Parathyroid adenoma (tissue), 2 donors: ENCODE measurements around the gene TRMT1.

ENCODE experiments used
- H2AFZ ChIP-seq: fragments of 300-600 bp; sonication (generic); one replicate; pipeline ENCODE4 v1.7.0; 2017; ENCODE audit warnings: antibody characterized with exemption, mild to moderate bottlenecking
- H3K27ac ChIP-seq: fragments of 300-600 bp; sonication (generic); one replicate; pipeline ENCODE4 v1.7.0; 2017
- H3K27me3 ChIP-seq: fragments of 300-600 bp; sonication (generic); one replicate; pipeline ENCODE4 v1.7.0; 2017; ENCODE audit warnings: low read length; ENCODE audit not compliant: control insufficient read depth, insufficient read depth
- H3K36me3 ChIP-seq: fragments of 300-600 bp; sonication (generic); one replicate; pipeline ENCODE4 v1.7.0; 2017; ENCODE audit warnings: low read length; ENCODE audit not compliant: control insufficient read depth, insufficient read depth
- H3K4me1 ChIP-seq: fragments of 300-600 bp; sonication (generic); one replicate; pipeline ENCODE4 v1.7.0; 2017; ENCODE audit warnings: control low read depth
- H3K4me2 ChIP-seq: fragments of 300-600 bp; sonication (generic); one replicate; pipeline ENCODE4 v1.7.0; 2017; ENCODE audit warnings: low read length
- H3K4me3 ChIP-seq: fragments of 300-600 bp; sonication (generic); one replicate; pipeline ENCODE4 v1.7.0; 2017; ENCODE audit warnings: low read depth, low read length
- H3K79me2 ChIP-seq: fragments of 300-600 bp; sonication (generic); one replicate; pipeline ENCODE4 v1.7.0; 2017; ENCODE audit warnings: control low read depth
- H3K9ac ChIP-seq: fragments of 300-600 bp; sonication (generic); one replicate; pipeline ENCODE4 v1.7.0; 2017; ENCODE audit warnings: mild to moderate bottlenecking
- H3K9me3 ChIP-seq: fragments of 300-600 bp; sonication (generic); one replicate; pipeline ENCODE4 v1.7.0; 2017; ENCODE audit warnings: low read length; ENCODE audit not compliant: control insufficient read depth
- CTCF ChIP-seq: fragments of 300-600 bp; sonication (generic); IDR thresholded peaks from one replicate; pipeline ENCODE4 v1.7.0; 2017; ENCODE audit warnings: antibody characterized with exemption, mild to moderate bottlenecking
- donor health status: primary hyperparathyroidism.

TRMT1 gene

GRCh38 chr19:13091400-13092157 lies 25.0 kb downstream of the TRMT1 start:
- no peak overlapping the region for H3K4me3 ChIP-seq
- H3K9ac ChIP-seq = no peak overlapping the region

DNA sequence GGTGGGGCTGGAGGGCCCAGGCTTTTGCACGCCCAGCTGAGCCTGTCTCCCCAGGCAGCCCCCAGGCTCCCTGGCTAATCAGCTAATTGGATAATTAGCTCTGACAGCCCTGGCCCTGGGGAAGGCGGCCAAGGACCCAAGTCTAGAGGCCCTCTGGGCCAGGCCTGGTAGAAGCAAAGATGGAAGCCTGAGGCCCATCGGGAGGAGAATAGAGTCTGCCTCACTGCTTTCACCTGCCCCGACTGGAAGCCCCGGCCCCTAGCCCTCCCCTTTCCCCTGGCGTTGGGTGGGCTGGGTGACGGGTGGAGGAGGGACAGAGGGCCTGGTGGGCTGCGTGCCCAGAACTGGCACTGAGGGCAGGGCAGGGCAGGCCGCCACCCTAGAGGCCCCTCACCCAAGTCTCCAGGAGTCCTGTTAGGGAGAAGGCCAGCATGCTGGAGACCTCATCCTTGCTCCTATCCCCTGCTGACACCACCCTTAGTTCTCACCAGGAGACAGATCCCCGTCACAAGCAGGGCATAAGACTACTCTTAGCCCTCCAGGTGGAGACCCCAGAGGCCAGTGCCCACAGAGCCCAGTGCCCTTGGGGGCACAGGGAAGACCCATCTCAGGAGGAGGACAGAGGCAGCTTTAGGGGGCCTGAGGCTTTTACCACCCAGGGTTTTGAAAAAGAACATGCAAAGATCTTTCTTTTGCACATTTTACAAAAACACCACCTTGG lies 25.9 kb downstream of the TRMT1 start:
- Histone ChIP-seq H3K4me2 (no peak overlapping the region), H3K4me1 (no peaks in the 10 kb centered on the region), H3K9ac (no peak overlapping the region), H3K9me3 (no peaks in the 10 kb centered on the region), H3K27ac (no peak overlapping the region), H3K27me3 (no peaks in the 10 kb centered on the region), H2AFZ (no peak overlapping the region), H3K79me2 (no peaks in the 10 kb centered on the region), H3K4me3 (no peak overlapping the region), H3K36me3 (no peaks in the 10 kb centered on the region)
- TF ChIP-seq CTCF = no peak

More at GRCh38 chr19:13091400-13092157, 25.0 kb downstream of the TRMT1 start:
- Histone ChIP-seq H3K79me2 (no peaks in the 10 kb centered on the region), H2AFZ (no peak overlapping the region), H3K27me3 (no peaks in the 10 kb centered on the region), H3K4me2 (no peak overlapping the region), H3K9me3 (no peaks in the 10 kb centered on the region), H3K36me3 (no peaks in the 10 kb centered on the region), H3K27ac (no peak overlapping the region), H3K4me1 (no peaks in the 10 kb centered on the region)
- no peak for TF ChIP-seq CTCF

- no peaks in the 10 kb centered on the region for H3K27me3 ChIP-seq
- no peak overlapping the region for H3K4me2 ChIP-seq
- H3K27ac ChIP-seq = no peak overlapping the region
- H3K79me2 ChIP-seq = no peaks in the 10 kb centered on the region
- H3K4me3 ChIP-seq = no peak overlapping the region
- H3K4me1 ChIP-seq = no peaks in the 10 kb centered on the region
- no peak overlapping the region for H3K9ac ChIP-seq
- no peak overlapping the region for H2AFZ ChIP-seq
- H3K36me3 ChIP-seq = no peaks in the 10 kb centered on the region
- no peaks in the 10 kb centered on the region for H3K9me3 ChIP-seq
- no peak for TF ChIP-seq CTCF
Observed at GRCh38 chr19:13089857-13090507, 26.6 kb downstream of the TRMT1 start.

DNA sequence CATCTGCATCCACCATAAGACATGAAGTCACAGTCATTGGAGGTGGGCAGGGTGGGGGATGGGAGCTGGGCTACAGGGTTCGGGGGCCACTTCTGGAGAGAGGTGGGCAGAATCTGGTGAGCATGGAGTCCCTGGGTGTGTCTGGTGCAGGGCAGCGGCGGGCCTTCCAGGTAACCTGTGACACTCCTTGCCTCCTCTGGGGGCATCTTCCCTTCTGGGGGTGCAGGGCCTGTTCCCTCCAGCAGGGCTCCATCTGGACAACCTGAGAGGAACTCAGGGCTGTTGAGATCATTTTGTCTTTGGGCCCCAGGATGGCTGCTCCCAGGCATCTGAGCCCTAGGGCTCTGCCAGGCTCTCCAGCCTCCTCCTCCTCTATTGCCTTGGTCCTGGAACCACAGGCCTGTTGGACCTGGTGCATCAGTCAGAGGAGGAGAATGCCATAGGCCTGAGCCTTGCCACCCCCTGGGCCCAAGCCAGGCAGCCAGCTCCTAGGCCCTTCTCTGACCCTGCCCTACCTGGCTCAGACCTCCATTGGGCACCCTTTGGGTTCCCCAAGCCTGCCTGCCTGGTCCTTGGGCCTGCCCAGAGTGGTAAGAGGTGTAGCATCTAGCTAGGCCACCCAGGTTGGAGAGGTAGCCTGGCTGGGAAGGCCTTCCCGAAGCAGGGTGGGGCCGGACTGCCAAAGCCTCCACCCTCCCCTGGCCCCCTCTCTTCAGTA lies 27.2 kb downstream of the TRMT1 start:
- H2AFZ ChIP-seq = no peak overlapping the region
- no peaks in the 10 kb centered on the region for H3K79me2 ChIP-seq
- no peak overlapping the region for H3K27ac ChIP-seq
- H3K4me2 ChIP-seq = no peak overlapping the region
- no peak overlapping the region for H3K9ac ChIP-seq
- no peaks in the 10 kb centered on the region for H3K9me3 ChIP-seq
- no peaks in the 10 kb centered on the region for H3K4me1 ChIP-seq
- no peak overlapping the region for H3K4me3 ChIP-seq
- H3K36me3 ChIP-seq = no peaks in the 10 kb centered on the region
- TF ChIP-seq CTCF = no peak
- H3K27me3 ChIP-seq = no peaks in the 10 kb centered on the region
